ENCODE results near the gene CPLX1.

The CPLX1 gene

DNA sequence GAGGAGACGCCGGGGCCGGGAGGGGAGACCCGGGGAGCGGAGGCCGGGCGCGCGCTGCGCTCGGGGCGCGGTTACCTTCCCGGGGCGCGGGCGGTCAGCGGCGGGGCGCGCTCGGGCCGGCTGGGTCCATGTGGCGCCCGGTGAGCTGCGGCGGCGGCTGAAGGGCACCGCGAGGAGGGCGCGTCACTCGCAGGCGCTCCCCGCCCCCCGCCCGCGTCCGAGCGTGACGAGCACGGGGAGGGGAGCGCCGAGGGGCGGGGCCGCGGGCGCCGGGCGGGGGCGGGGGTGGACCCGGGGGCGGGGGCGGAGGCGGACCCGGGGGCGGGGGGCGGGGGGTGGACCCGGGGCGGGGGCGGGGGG is at the start of gene CPLX1:
Gene CPLX1 (minus strand): TSS at position 159 of the 360 bp plus-strand sequence. CDS start 1,607 bp downstream, outside the sequence.
- DNase-seq (ENCODE audit: low read depth in 2 of 2, low spot score in 1 of 2) = no peak

- no peak for DNase-seq (ENCODE audit: low read depth in 2 of 2, low spot score in 1 of 2)
Measured at GRCh38 chr4:874971-875817, 49.3 kb upstream of the CPLX1 start.

DNA sequence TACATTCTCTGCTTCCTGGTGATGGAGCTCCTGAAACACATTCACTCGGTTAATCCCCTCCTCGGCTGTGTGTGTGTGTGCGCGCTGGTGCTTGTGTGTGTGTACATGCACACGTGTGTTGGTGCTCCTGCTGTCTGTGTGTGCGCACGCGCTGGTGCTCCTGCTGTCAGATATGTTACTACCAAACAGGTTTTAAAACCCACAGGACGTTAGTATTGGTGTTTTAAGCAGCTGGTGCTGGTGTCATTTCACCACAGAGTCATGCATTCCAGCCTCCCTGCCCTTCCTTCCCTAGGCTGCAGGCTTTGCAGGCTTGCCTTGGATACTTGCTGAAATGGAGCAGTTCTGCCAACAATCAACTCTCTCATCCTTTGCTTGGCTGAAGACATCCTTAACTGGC is 48.1 kb upstream of the CPLX1 start:
- no peak for DNase-seq (ENCODE audit: low read depth in 2 of 2, low spot score in 1 of 2)

DNA sequence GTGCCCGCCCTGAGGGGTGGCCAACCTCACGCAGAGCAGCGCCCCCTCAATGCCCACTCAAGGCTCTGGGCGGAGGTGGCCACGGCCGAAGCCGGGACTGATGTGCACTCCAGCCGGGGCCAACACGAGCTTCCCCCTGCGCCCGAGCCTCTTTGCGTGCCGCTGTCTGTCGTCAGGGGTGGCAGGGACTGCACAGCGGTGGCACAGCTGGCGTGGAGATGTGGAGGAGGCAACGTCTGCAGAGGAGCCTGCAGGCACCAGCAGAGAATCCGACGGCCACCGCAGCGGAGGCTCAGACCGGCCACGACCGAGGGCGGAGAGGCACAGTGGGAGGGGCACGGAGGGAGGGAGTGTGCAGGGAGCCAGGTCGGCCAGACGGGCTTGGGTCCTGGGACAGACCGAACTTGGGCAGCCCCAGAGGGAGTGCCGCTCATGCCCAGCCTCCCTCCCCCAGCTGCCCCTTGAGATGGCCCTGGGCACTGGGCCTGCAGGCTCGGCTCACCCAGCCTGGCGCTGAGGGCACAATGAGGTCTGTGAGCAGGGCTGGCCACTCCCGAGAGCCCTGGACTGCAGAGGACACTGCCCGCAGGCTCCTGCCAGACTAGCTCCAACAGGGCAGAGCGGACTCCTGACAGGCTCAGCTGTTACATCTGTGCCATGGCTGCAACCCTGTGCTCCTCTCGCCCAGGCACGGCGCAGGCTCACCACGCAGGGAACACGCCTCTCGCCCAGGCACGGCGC is 46.5 kb upstream of the CPLX1 start:
- DNase-seq (ENCODE audit: low read depth in 2 of 2, low spot score in 1 of 2) = no peak

- DNase-seq (ENCODE audit: low read depth in 2 of 2, low spot score in 1 of 2) = no peak
Measured at GRCh38 chr4:871484-871883, 45.6 kb upstream of the CPLX1 start.

DNA sequence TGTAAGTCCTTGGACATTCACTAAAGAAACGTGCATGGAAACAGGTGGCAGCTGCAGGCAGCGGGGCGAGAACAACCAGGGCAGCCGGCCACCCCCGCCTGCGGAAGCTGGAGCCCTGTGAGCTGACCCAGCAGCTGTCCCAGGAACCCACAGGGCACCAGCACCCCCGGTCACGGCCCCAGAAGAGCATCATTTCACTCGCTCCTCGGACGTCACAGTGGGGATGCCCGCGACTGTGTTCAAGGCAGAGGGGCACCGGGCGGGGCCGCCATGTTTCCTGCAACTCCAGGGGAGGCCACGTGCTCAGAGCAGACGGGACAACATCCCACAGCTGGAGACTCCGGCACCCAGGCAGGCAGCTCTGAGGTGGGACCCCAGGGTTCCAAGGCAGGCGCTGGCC is 45.0 kb upstream of the CPLX1 start:
- no peak for DNase-seq (ENCODE audit: low read depth in 2 of 2, low spot score in 1 of 2)

GRCh38 chr4:869776-870175 is 43.8 kb upstream of the CPLX1 start:
- DNase-seq (ENCODE audit: low read depth in 2 of 2, low spot score in 1 of 2) = no peak

DNA sequence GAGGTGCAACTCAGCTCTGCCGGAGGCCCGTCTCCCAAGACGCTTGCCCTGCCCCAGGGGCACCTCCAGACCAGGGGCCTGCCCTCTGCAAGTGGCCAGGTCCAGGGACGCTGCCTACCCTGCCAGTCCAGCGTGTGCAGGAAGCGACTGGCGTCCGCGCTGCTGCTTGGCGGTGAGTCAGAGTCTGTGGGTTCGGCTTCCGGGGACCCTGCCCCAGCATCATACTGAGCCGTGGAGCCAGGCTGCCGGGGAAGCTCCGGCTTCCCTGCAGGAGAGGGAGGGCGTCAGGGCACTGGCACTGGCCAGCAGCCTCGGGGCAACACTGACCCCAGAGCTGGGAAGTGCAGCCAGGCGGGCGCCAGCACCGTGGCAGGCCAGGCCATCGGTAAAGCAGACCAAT is 42.5 kb upstream of the CPLX1 start:
- DNase-seq (ENCODE audit: low read depth in 2 of 2, low spot score in 1 of 2) = no peak

- no peak for DNase-seq (ENCODE audit: low read depth in 2 of 2, low spot score in 1 of 2)
Measured at GRCh38 chr4:867526-868250, 41.8 kb upstream of the CPLX1 start.

- no peak for DNase-seq (ENCODE audit: low read depth in 2 of 2, low spot score in 1 of 2)
Measured at GRCh38 chr4:866761-867390, 40.9 kb upstream of the CPLX1 start.

GRCh38 chr4:866068-866760 is 40.3 kb upstream of the CPLX1 start:
- DNase-seq (ENCODE audit: low read depth in 2 of 2, low spot score in 1 of 2) = no peak

DNA sequence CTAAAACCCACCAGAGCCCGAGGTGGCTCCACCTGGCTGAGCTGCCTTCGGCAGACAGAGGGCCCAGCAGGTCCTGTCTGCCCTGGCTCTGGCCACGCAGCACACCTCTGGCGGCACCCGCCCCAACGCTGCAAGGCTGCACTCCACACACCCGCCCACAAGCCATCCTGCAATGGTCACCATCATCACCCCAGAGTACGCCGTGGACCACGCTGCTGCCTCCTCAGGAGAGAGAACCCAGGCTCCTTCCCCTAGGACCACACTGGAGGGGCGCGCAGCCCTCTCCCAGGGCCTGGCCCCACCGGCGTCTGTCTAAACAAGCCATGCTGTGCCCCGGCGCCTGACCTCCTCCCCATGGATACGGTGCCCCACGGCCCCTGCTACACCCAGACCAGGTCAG is 39.6 kb upstream of the CPLX1 start:
- no peak for DNase-seq (ENCODE audit: low read depth in 2 of 2, low spot score in 1 of 2)

DNA sequence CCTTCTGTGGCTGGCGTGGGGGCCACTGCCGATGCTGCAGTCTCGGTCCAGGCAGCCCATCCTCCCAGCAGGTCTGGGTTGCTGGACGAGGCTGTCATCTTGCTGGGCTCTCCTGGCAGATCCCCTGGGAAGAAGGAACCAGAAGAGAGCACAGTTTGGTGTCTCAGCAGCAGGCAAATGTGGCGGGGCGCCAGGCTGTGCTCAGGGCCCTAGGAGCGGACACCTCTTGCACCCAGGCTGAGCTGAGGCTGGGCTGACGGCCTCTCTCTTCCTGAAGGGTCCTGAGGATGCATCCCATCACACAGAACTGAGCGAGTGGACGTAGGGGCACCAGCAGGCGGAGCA is 39.2 kb upstream of the CPLX1 start:
- no peak for DNase-seq (ENCODE audit: low read depth in 2 of 2, low spot score in 1 of 2)

GRCh38 chr4:864456-865120 is 38.7 kb upstream of the CPLX1 start:
- DNase-seq (ENCODE audit: low read depth in 2 of 2, low spot score in 1 of 2) = no peak

DNA sequence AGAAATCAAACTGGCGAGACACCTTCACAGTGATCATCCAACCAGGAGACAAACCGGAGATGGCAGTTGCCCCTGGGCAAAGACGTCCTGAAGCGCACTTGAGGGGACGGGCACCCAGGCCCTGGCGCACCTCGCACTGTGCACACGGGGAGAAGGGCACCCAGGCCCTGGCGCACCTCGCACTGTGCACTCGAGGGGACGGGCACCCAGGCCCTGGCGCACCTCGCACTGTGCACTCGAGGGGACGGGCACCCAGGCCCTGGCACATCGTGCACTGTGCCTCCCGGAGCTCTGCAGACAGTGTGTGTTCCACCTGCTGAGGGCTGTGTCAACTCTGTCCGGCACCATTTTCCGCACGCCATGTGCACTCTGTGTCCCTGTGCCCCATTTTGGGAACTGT is 34.6 kb upstream of the CPLX1 start:
- no peak for DNase-seq (ENCODE audit: low read depth in 2 of 2, low spot score in 1 of 2)

GRCh38 chr4:859496-859895 is 33.6 kb upstream of the CPLX1 start:
- no peak for DNase-seq (ENCODE audit: low read depth in 2 of 2, low spot score in 1 of 2)

DNA sequence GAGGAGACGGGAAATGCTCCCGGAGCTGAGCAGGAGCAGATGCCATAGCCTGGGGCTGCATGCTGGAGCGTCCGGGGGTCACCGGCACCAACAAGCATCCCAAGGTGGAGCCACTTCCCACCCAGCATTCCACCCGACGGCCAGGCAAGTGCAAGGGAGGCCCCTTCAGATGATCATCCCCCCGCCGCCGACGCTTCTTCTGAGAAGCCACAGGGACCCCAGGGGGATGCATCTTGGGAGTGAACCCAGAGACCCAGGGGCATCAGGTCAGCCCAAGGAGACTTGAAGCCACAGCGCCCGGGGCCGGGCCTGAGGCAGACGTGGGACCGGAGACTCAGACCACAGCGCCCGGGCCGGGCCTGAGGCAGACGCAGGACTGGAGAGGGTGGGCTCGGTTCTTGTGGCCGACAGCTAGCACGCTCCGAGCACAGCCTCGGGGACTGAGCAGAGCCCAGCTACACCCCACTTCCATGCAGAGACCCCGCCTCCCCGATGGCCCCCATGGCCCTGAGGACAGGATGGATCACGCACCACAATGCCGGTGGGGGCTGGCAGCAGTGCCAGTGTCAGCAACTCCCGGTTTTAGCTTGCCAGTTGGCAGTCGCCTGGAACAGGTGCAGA is 33.0 kb upstream of the CPLX1 start:
- DNase-seq (ENCODE audit: low read depth in 2 of 2, low spot score in 1 of 2) = no peak

DNA sequence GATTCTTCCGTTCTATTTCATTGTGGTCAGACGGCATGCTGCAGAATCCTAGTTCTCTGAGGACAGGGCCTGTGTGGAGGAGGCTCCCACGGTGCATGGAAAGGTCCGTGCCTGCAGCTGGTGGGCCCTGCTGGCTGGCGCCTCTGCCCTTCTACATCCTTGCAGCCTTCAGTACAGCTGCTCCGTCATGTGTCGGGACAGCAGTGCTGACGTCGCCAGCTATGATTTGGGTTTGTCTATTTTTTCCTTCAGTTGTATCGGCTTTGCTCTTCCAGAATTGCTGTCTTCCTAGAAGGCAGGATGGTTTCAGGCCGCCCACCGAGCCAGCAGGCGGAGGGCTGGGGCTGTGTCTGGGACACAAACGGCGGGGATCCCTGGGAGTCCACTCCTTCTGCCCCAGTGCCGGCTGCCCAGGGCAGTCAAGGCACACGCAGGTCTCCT is 32.1 kb upstream of the CPLX1 start:
- no peak for DNase-seq (ENCODE audit: low read depth in 2 of 2, low spot score in 1 of 2)

GRCh38 chr4:857461-857860 is 31.5 kb upstream of the CPLX1 start:
- no peak for DNase-seq (ENCODE audit: low read depth in 2 of 2, low spot score in 1 of 2)
